Breast epithelium (tissue), 3 donors: Measurements from ENCODE around the gene HASPIN.

Source experiments
- CTCF ChIP-seq, 3 donors: fragments of 450-650 bp; IDR thresholded peaks; one replicate each; pipeline ENCODE4 v1.5.1; 2016 to 2017; ENCODE audit warnings: antibody characterized with exemption in 3 of 3, mild to moderate bottlenecking in 3 of 3, moderate library complexity in 3 of 3
- POLR2A ChIP-seq: fragments of 450-650 bp; IDR thresholded peaks from one replicate; pipeline ENCODE4 v1.6.1; 2016; ENCODE audit warnings: antibody characterized with exemption, mild to moderate bottlenecking, moderate library complexity
- POLR2AphosphoS5 ChIP-seq, 3 donors: sonication (generic); formaldehyde crosslinking; IDR thresholded peaks; one replicate each; pipeline ENCODE4 v1.6.1; 2017; ENCODE audit warnings: antibody characterized with exemption in 3 of 3

GRCh38 chr17:3745071-3745470 is 21.4 kb downstream of the HASPIN start:
- TF ChIP-seq CTCF (IDR thresholded peaks at IDR 0.05) = no peak
- no peak for TF ChIP-seq POLR2A
- no peak for TF ChIP-seq POLR2AphosphoS5 (IDR thresholded peaks at IDR 0.05)
